NCI-H1694 treated with DMSO at 0.1 percent for 48 hours (cell line): ENCODE data around the gene ROCK2.
"Not testable (repeated sequence)": the region's sequence is repeated elsewhere in the genome, so short reads cannot be mapped to it uniquely, and the experiment has no call there.

Source experiments
- DNase-seq: peaks from one replicate; lab custom pipeline; 2025; lab: John Stamatoyannopoulos, UW

Gene ROCK2

DNA sequence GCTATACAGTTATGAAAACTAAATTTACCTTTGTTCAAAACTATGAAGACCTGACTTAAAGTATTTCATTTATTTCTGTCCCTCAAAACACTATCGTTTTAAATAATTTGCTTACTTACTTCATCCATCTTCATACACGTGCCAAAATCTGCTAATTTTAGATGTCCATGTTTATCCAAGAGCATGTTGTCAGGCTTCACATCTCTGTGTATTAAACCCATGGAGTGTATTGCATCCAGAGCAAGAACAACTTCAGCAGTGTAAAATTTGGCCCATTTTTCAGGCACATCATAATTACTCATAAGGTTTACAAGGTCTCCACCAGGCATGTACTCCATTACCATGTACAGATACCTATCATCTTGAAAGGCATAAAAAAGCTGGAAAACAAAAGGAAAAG lies 108.9 kb downstream of the ROCK2 start:
- DNase-seq: no peak

DNA sequence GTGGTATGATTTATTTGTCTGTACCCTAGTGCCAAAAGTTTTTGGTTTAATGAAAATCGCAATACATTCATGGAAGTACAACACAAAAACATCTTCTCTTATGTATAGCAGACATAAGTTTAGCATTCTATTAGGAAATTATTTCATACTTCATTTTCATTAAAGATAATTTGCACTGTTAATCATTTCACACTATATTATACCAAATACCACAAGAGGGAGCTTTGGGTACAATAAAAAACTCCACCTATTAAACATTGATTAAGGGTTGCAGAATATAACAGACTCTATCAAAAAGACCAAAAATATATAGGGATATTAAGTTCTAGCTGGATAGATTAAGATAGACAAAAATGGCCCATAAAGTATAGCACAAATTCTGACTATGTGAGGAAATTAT lies 110.1 kb downstream of the ROCK2 start:
- DNase-seq: peak; percentile 56

GRCh38 chr2:11231193-11231592 lies 113.2 kb downstream of the ROCK2 start:
- not testable (repeated sequence) for DNase-seq

GRCh38 chr2:11228692-11229091 lies 115.7 kb downstream of the ROCK2 start:
- no peak for DNase-seq

GRCh38 chr2:11227595-11227994 lies 116.8 kb downstream of the ROCK2 start:
- no peak for DNase-seq

DNA sequence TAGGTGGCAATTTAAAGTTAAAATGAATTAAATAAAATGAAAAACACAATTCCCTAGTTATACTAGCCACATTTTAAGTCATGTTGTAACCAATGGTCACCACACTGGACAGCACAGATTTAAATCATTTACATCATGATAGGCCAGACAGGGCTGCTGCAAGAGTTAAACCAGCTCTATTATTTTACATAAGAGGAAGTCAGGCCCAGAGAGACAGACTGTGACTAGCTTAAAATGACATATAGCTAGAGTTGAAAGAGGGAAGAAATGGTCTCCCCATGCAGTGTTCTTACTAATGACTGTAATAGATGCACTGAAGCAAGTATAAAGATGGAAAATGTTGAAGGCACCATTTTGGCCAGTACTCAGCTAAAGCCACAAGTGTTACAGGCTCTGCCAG lies 119.5 kb downstream of the ROCK2 start:
- no peak for DNase-seq

- no peak for DNase-seq
Observed at GRCh38 chr2:11222845-11223244, 121.6 kb downstream of the ROCK2 start.

GRCh38 chr2:11220445-11220844 lies 124.0 kb downstream of the ROCK2 start:
- no peak for DNase-seq

GRCh38 chr2:11215407-11215806 lies 129.0 kb downstream of the ROCK2 start:
- no peak for DNase-seq

DNA sequence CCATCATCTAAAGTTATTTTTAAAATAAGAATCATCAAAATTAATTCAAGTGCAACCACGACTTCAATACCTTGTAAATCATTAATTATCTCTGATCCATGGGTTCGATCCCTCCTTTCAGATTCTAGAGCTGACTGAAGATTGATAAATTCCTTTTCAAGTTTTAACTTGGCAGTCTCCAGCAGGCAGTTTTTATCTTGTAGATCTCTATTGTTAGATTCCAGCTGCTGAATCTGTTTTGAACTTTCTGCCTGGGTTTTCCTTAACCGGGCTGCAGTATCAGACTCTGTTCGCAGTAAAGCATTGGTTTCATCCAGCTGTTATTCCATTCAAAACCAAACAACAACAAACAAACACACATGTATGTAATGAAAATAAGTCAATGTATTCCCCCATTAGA lies 129.7 kb downstream of the ROCK2 start:
- no peak for DNase-seq

DNA sequence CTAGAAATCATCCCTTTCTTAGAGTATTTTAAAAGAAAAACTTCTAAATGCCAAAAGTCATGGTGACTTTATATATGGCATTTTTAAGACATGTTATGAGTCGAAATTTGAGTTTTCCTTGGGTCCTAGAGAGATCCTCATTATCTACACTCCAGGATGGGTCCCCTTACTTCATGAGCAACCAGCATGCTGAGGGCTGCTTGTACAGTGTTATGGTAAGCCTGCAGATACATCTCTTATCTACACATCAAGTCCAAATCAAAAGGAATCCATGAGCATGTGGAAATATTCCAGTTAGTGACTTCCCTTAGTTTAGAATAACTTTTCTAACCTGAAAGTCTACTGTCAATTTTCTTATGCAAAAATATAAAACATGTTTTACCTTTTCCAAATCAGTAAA lies 130.5 kb downstream of the ROCK2 start:
- no peak for DNase-seq

DNA sequence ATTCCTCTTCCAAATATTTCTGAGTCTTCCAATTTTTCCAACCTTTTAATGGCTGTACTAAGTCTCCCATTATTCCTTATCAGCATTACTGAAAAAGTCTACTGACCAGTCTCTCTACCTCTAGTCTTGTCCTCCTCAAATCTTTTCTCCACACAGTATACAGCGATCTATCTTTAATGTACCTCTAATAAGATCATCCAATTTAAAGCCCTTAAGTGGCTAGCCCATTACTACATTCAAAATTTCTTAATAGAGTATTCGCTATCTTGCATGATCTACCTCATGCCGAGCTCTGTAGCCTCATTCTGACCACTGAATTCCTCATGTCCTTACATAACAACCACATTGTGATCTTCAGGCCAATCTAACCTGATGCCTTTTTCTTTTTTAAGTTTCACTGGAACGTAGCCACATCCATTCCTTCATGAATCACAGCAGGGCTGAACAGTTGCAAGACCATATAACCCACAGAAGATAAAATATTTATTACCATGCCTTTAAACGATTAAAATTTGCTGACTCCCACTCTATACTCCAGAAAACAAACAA lies 131.3 kb downstream of the ROCK2 start:
- DNase-seq: no peak

- DNase-seq: no peak
Observed at GRCh38 chr2:11212645-11213044, 131.8 kb downstream of the ROCK2 start.

DNA sequence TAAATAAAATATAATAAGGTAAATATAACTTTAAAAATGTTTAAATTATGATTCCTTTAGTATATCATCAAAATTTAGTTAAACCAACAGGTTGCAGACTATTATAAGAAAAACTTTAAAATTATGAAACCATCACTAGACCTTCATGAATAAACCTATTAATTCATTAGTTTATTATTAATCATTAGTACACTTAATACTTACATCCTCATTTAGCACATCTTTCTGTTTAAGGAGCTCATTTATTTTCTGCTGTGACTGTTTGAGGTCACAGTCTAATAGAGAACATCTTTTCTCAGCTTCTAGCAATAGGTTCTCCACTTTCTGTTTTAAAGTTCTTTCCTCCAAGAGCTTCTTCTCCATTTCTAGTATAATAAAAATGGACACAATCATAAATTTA lies 136.4 kb downstream of the ROCK2 start:
- no peak for DNase-seq

DNA sequence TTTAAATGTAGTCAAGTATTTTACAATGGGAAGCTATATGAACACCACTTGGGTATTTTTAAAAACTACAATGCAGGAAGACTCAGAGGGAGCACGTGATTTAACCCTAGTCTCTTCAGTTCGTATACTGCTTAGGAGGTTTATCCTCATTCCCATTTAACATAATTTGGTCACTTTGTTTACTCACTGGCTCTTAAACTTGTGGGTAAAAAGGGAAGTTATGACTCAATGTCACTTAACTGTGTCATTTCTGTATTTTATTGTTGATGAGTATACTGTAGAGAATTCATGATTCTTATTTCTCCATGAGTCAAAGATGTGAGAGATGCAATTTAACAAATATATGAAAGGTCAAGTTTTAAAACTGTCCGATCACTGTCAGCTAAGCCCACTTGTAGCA lies 141.0 kb downstream of the ROCK2 start:
- DNase-seq: no peak

- no peak for DNase-seq
Observed at GRCh38 chr2:11201969-11202368, 142.5 kb downstream of the ROCK2 start.

DNA sequence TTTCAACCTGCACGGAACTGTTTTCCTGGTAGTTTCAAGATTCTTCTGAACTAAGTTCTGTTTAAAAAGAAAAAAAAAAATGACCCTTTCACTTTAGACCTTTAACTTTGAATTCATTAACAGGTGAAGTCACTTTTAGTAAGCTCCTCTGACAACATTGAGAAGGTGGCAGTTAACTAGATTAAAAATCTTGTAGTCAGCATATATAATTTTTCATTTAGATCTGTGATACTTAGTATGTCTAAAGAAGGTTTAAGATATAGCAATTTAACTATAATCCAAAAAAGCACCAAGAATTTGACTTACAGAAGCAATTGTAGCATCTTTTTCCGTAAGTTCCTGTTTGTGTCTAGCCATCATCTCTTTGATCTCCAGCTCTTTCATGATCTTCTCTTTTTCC lies 143.8 kb downstream of the ROCK2 start:
- DNase-seq: no peak

- DNase-seq: no peak
Observed at GRCh38 chr2:11196246-11196645, 148.2 kb downstream of the ROCK2 start.

GRCh38 chr2:11187731-11188130 lies 156.7 kb downstream of the ROCK2 start:
- DNase-seq: no peak

- no peak for DNase-seq
Observed at GRCh38 chr2:11187083-11187619, 157.3 kb downstream of the ROCK2 start.

DNA sequence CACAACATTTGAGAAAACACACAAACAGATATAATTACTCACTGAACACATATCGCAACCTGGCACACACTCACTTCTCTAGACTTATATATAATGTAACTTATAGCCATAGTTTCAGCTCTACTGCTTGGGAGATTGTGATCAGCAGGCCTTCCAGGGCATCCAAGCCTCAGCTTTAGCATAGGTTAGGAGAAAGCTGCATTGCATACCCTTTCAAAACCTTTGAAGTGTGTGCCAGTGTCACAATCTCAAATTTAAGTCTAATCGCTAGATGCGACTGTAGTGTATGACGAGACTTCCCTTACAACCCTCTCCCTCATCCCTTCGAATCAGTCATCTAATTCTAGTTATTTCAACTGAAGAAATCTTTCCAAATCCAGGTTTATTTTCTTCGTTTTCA lies 158.3 kb downstream of the ROCK2 start:
- DNase-seq: no peak

GRCh38 chr2:11182951-11183350 lies 161.5 kb downstream of the ROCK2 start:
- DNase-seq: no peak

- no peak for DNase-seq
Observed at GRCh38 chr2:11180653-11181052, 163.8 kb downstream of the ROCK2 start.

DNA sequence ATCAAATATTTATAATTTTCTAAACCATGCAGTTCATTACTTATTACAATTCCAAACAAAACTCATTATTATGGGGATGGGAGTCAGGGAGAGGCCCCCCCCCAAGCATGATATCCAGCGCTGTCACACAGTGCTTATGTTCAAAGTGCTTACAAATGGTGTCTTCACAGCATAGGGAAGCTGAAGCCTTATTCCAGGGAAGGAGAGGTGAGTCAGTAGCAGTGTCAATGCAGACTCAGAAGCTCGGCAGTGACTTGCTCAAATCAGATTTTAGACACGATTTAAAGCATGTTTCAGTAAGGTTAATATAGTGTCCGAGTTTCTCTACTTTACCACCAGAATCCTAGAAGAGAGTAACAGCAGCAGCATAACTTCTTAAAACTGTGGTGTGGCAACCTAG lies 164.5 kb downstream of the ROCK2 start:
- DNase-seq: no peak

DNA sequence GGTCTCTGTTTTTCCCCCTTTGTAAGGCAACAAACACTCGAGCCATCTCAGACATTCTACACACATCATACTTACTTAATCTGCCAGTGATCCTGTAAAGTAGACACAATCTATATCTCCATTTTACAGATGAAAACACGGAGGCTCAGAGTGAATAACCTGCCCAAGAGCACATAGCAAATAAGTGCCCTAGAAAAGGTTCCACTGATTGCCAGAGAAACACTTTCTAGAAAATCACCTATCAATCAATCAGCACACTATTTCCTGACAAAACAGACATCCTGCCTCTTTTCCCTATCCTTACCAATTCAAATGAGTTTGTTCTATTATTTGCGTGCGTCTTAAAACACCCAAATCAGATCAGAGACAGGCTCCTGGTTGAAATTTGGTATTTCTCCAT lies 165.2 kb downstream of the ROCK2 start:
- DNase-seq: no peak
